ENCODE results near the gene ZNF835. TPM values are rescaled to one million over a fixed set of nuclear protein-coding genes. Genes with fewer than 3 reads are reported as not detected.

ZNF835 gene
- total RNA-seq, 4 donors from 2014 or later = 0.18 to 3.9 (median 0.87) TPM

DNA sequence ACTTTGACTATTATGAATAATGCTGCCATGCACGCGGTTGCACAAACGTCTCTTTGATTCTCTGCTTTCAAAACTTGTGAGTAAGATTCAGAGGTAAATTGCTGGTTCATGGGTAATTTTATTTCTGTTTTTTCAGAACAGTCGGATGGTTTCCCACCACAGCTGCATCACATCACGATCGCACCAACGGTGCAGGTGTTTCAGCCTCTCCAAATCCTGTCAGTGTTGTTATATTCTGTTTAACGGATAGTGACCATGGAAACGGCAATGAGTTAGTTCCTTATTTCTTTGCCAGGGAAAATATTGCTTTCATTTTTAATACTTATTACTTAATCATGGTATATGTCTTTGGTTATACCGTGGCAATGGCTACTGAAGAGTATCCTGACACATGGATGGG, 19.1 kb upstream of the ZNF835 start:
- no peaks in the 10 kb centered on the region for H3K36me3 ChIP-seq
- TF ChIP-seq POLR2A (IDR thresholded peaks at IDR 0.05) = no peak
- TF ChIP-seq, protein P1, sequence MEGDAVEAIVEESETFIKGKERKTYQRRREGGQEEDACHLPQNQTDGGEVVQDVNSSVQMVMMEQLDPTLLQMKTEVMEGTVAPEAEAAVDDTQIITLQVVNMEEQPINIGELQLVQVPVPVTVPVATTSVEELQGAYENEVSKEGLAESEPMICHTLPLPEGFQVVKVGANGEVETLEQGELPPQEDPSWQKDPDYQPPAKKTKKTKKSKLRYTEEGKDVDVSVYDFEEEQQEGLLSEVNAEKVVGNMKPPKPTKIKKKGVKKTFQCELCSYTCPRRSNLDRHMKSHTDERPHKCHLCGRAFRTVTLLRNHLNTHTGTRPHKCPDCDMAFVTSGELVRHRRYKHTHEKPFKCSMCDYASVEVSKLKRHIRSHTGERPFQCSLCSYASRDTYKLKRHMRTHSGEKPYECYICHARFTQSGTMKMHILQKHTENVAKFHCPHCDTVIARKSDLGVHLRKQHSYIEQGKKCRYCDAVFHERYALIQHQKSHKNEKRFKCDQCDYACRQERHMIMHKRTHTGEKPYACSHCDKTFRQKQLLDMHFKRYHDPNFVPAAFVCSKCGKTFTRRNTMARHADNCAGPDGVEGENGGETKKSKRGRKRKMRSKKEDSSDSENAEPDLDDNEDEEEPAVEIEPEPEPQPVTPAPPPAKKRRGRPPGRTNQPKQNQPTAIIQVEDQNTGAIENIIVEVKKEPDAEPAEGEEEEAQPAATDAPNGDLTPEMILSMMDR (IDR thresholded peaks at IDR 0.05) = no peak
- WGBS, 2 donors = 68 to 70% methylated on average over 10 of the region's 10 CpGs
- no peak overlapping the region for H3K27ac ChIP-seq
- H3K27me3 ChIP-seq = no peaks in the 10 kb centered on the region
- H3K9me3 ChIP-seq = peaks cover 0 to 25% (median 5%) of the 10 kb centered on the region in 3 donors
- DNase-seq = no peak
- no peaks in the 10 kb centered on the region for H3K4me1 ChIP-seq
- intact Hi-C loops (cut with DNase I) = no loop called here
- no peak overlapping the region for H3K4me3 ChIP-seq

DNA sequence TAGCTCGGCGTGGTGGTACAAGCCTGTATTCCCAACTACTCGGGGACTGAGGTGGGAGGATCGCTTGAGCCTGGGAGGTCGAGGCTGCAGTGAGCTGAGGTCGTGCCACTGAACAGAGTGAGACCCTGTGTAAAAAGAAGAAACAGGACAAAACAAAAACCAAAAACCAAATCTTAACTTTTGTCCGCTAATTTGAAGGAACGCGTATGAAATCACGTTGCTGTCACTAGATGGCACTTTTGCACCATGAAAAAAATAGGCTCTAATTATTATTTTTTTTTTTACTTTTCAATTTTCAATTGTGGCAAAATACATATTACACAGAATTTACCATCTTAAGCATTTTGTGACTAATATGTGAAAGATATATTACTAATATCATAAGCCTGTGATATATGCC, 17.6 kb upstream of the ZNF835 start:
- no peaks in the 10 kb centered on the region for H3K4me1 ChIP-seq
- no peaks in the 10 kb centered on the region for H3K36me3 ChIP-seq

DNA sequence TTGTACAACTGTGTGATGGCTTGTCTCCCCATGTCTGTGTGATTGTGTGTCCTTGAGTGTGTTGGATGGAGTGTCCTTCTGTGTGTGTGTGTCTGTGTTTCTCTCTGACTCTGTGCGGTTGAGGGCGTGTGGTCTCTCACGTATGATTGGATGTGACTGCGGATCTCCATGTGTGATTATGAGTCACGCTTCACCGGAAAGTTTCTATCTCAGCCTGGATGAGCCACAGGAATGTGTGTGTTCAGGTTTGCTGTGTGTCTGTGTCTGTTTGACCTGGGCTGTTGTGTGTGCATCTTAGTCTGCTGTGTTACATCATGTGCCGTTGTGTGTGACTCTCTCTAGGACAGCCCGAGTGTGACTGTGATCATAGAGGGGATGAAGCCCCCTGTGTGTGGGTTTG, 15.5 kb upstream of the ZNF835 start:
- H3K4me3 ChIP-seq = no peak overlapping the region
- no peak for DNase-seq
- TF ChIP-seq POLR2A (IDR thresholded peaks at IDR 0.05) = no peak
- TF ChIP-seq, protein P1 (IDR thresholded peaks at IDR 0.05) = no peak
- 65 to 75% methylated on average over 6 to 8 of the region's 8 CpGs for WGBS, 2 donors
- no peaks in the 10 kb centered on the region for H3K4me1 ChIP-seq
- intact Hi-C loops (cut with DNase I) = no loop called here
- H3K9me3 ChIP-seq = peaks cover 0 to 21% (median 5%) of the 10 kb centered on the region in 3 donors
- no peaks in the 10 kb centered on the region for H3K36me3 ChIP-seq
- no peaks in the 10 kb centered on the region for H3K27me3 ChIP-seq
- H3K27ac ChIP-seq = no peak overlapping the region

More for the DNA sequence above, 17.6 kb upstream of the ZNF835 start:
- H3K27ac ChIP-seq = no peak overlapping the region
- no peak for TF ChIP-seq POLR2A (IDR thresholded peaks at IDR 0.05)
- TF ChIP-seq, protein P1 (IDR thresholded peaks at IDR 0.05) = no peak
- no peak for DNase-seq
- intact Hi-C loops (cut with DNase I) = no loop called here
- peaks cover 0 to 24% (median 5%) of the 10 kb centered on the region in 3 donors for H3K9me3 ChIP-seq
- WGBS, 2 donors = 62 to 76% methylated on average over 10 of the region's 10 CpGs
- H3K27me3 ChIP-seq = no peaks in the 10 kb centered on the region
- no peak overlapping the region for H3K4me3 ChIP-seq

DNA sequence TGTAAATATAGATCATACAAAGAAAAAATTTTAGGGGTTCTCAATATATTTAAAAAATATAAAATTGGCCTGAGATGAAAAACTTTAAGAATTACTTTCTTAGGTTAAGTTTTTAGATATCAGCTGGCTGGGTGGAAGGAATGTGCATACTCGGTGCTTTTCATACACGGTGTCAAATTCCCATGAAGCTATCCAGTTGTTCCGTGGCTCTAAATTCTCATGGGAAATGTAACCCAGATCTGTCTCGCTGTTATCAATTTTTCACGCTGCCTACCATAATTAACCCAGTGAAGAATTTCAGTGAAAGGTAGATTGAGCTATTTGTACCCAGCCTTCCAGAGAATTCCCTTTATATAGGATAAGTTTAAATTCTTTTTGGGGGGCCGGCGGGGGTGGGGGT, 11.6 kb upstream of the ZNF835 start:
- Histone ChIP-seq H3K4me1 (no peaks in the 10 kb centered on the region), H3K36me3 (no peaks in the 10 kb centered on the region), H3K27me3 (no peaks in the 10 kb centered on the region), H3K27ac (no peak overlapping the region), H3K4me3 (no peak overlapping the region), H3K9me3 (peaks cover 0 to 14% (median 0%) of the 10 kb centered on the region in 3 donors)
- no peak for DNase-seq
- WGBS, 2 donors = 57 to 70% methylated on average over 6 to 7 of the region's 7 CpGs
- TF ChIP-seq, protein P1 (IDR thresholded peaks at IDR 0.05) = no peak
- no peak for TF ChIP-seq POLR2A (IDR thresholded peaks at IDR 0.05)
- intact Hi-C loops (cut with DNase I) = no loop called here

DNA sequence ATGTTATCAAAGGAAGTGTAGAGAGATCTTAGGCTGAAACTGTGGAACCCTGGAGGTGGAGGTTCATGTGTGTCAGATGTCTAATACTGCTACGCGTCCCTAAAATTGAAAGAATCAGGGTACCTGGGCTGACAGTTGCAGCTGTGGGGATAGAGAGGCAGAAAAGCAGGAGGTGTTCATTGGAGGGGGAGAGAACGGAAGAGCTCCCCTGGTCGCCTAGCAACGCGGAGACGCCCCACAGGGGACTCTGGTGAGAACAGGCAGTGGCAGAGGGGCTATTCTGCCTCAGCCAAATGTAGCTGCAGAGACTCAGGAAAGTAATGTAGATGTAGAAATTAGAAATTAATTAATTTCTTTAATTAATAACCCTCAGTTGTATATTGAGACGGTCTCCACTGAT, 10.1 kb upstream of the ZNF835 start:
- Histone ChIP-seq H3K4me3 (no peak overlapping the region), H3K4me1 (no peaks in the 10 kb centered on the region), H3K36me3 (no peaks in the 10 kb centered on the region), H3K27ac (no peak overlapping the region), H3K27me3 (no peaks in the 10 kb centered on the region), H3K9me3 (peaks cover 0 to 19% (median 0%) of the 10 kb centered on the region in 3 donors)
- no peak for DNase-seq
- 65 to 78% methylated on average over 8 of the region's 8 CpGs for WGBS, 2 donors
- intact Hi-C loops (cut with DNase I) = no loop called here
- TF ChIP-seq, protein P1 (IDR thresholded peaks at IDR 0.05) = no peak
- no peak for TF ChIP-seq POLR2A (IDR thresholded peaks at IDR 0.05)

Measured in esophagus squamous epithelium (tissue), 5 donors.